HepG2 (cell line): ENCODE measurements around the gene VPREB3. TPM values are rescaled to one million over a fixed set of nuclear protein-coding genes. Genes with fewer than 3 reads are reported as not detected.

Experiments used
- AHR ChIP-seq: IDR thresholded peaks from 2 replicates; pipeline ENCODE4 v1.6.1; 2018; ENCODE audit warnings: missing genetic modification reagents, missing compliant biosample characterization
- ATRX ChIP-seq: sonication (generic); formaldehyde crosslinking; IDR thresholded peaks from 2 replicates; pipeline ENCODE4 v1.4.0; 2020; ENCODE audit warnings: missing genetic modification reagents, borderline replicate concordance
- CCDC6 ChIP-seq: sonication (generic); formaldehyde crosslinking; IDR thresholded peaks from 2 replicates; pipeline ENCODE4 v1.8.1; 2022; ENCODE audit warnings: mild to moderate bottlenecking, missing genetic modification reagents, moderate library complexity
- EEA1 ChIP-seq: sonication (generic); formaldehyde crosslinking; IDR thresholded peaks from 2 replicates; pipeline ENCODE4 v1.5.1; 2020; ENCODE audit warnings: mild to moderate bottlenecking, missing genetic modification reagents, borderline replicate concordance
- FIP1L1 ChIP-seq: fragments of 200-400 bp; formaldehyde crosslinking; IDR thresholded peaks from 2 replicates; pipeline ENCODE4 v1.6.1; 2018; ENCODE audit warnings: low read depth, mild to moderate bottlenecking, low read length, moderate library complexity, borderline replicate concordance; ENCODE audit not compliant: insufficient read depth
- GABPB1 ChIP-seq: IDR thresholded peaks from 2 replicates; pipeline ENCODE4 v1.6.1; 2016; ENCODE audit warnings: mild to moderate bottlenecking, missing genetic modification reagents, moderate library complexity, missing compliant biosample characterization
- GPN1 ChIP-seq: sonication (generic); formaldehyde crosslinking; IDR thresholded peaks from 2 replicates; pipeline ENCODE4 v1.5.1; 2020; ENCODE audit warnings: missing genetic modification reagents, borderline replicate concordance
- MED1 ChIP-seq: sonication (generic); formaldehyde crosslinking; IDR thresholded peaks from 2 replicates; pipeline ENCODE4 v1.4.0; 2020; ENCODE audit warnings: missing genetic modification reagents
- MED13 ChIP-seq: sonication (generic); formaldehyde crosslinking; IDR thresholded peaks from 2 replicates; pipeline ENCODE4 v1.5.0; 2020; ENCODE audit warnings: missing genetic modification reagents
- NCOA1 ChIP-seq: sonication (generic); formaldehyde crosslinking; IDR thresholded peaks from 2 replicates; pipeline ENCODE4 v1.9.0; 2021; ENCODE audit warnings: missing genetic modification reagents
- NFRKB ChIP-seq: fragments of 450-650 bp; IDR thresholded peaks from 2 replicates; pipeline ENCODE4 v1.6.1; 2017
- PLRG1 ChIP-seq: fragments of 450-650 bp; conservative IDR thresholded peaks from 2 replicates; pipeline ENCODE4 v1.6.1; 2016
- SOX5 ChIP-seq: IDR thresholded peaks from 2 replicates; pipeline ENCODE4 v1.6.1; 2016; ENCODE audit warnings: borderline replicate concordance
- TARDBP ChIP-seq: sonication (generic); formaldehyde crosslinking; IDR thresholded peaks from 2 replicates; pipeline ENCODE4 v1.8.0; 2022; ENCODE audit warnings: mild to moderate bottlenecking, missing genetic modification reagents
- ZBTB1 ChIP-seq: sonication (generic); formaldehyde crosslinking; IDR thresholded peaks from 2 replicates; pipeline ENCODE4 v1.4.0; 2020; ENCODE audit warnings: missing genetic modification reagents, borderline replicate concordance
- ZMAT3 ChIP-seq: sonication (generic); formaldehyde crosslinking; conservative IDR thresholded peaks from 2 replicates; pipeline ENCODE4 v1.7.0; 2021; ENCODE audit warnings: missing genetic modification reagents
- ZNF180 ChIP-seq: sonication (generic); formaldehyde crosslinking; IDR thresholded peaks from 2 replicates; pipeline ENCODE4 v1.4.0; 2020; ENCODE audit warnings: low read depth, missing genetic modification reagents, borderline replicate concordance
- ZNF382 ChIP-seq: sonication (generic); formaldehyde crosslinking; IDR thresholded peaks from 2 replicates; pipeline ENCODE4 v1.5.0; 2020; ENCODE audit warnings: missing genetic modification reagents, mild to moderate bottlenecking, borderline replicate concordance
- ZNF431 ChIP-seq: sonication (generic); formaldehyde crosslinking; IDR thresholded peaks from 2 replicates; pipeline ENCODE4 v1.9.0; 2022; ENCODE audit warnings: missing genetic modification reagents, low read depth, mild to moderate bottlenecking, borderline replicate concordance
- ZNF580 ChIP-seq: IDR thresholded peaks from 2 replicates; pipeline ENCODE4 v1.6.1; 2016; ENCODE audit warnings: low read depth, borderline replicate concordance
- ZNF749 ChIP-seq: sonication (generic); formaldehyde crosslinking; IDR thresholded peaks from 2 replicates; pipeline ENCODE4 v1.8.0; 2022; ENCODE audit warnings: mild to moderate bottlenecking, missing genetic modification reagents, moderate library complexity, borderline replicate concordance
- ZSCAN21 ChIP-seq: sonication (generic); formaldehyde crosslinking; IDR thresholded peaks from 2 replicates; pipeline ENCODE4 v1.8.0; 2022; ENCODE audit warnings: mild to moderate bottlenecking, missing genetic modification reagents, moderate library complexity, borderline replicate concordance
- ZSCAN31 ChIP-seq: sonication (generic); formaldehyde crosslinking; IDR thresholded peaks from 2 replicates; pipeline ENCODE4 v1.5.0; 2020; ENCODE audit warnings: low read depth, mild to moderate bottlenecking, missing genetic modification reagents
- polyA plus RNA-seq, 8 experiments: library from polyadenylated mRNA; depleted of rRNA in 3 of 8; stranded (reverse) in 7 of 8; unstranded in 1 of 8; fragments of >200 nt; fragmentation: Illumina TruSeq in 4 of 8; extraction: Trizol in 4 of 8; gene quantifications; 2 replicates each; pipeline versions ENCODE4 v1.2.1 to v1.2.3, GENCODE V29; 2011 to 2016; ENCODE audit warnings: low read depth in 4 of 8, missing spikeins in 1 of 8, mixed read lengths in 1 of 8; ENCODE audit not compliant: insufficient read depth in 1 of 8
- total RNA-seq, 5 experiments: library from RNA; depleted of rRNA; stranded (reverse); fragments of >200 nt; fragmentation: Illumina TruSeq; extraction: Trizol; gene quantifications; 2 replicates each; pipeline ENCODE4 v1.2.3, GENCODE V29; 2016; ENCODE audit warnings: low read depth in 1 of 5
- TF ChIP-seq, protein P1 (sequence below): sonication (generic); formaldehyde crosslinking; IDR thresholded peaks from 2 replicates; pipeline ENCODE4 v1.5.0; 2020; ENCODE audit warnings: missing genetic modification reagents
- TF ChIP-seq, protein P2 (sequence below): sonication (generic); formaldehyde crosslinking; IDR thresholded peaks from 2 replicates; pipeline ENCODE4 v1.4.0; 2020; ENCODE audit warnings: missing genetic modification reagents; ENCODE audit errors: not compliant biosample characterization
- TF ChIP-seq, protein P3 (sequence below): sonication (generic); formaldehyde crosslinking; IDR thresholded peaks from 2 replicates; pipeline ENCODE4 v1.8.1; 2022; ENCODE audit warnings: mild to moderate bottlenecking, missing genetic modification reagents
- TF ChIP-seq, protein P4 (sequence below): sonication (generic); formaldehyde crosslinking; IDR thresholded peaks from 2 replicates; pipeline ENCODE4 v1.4.0; 2020; ENCODE audit warnings: missing genetic modification reagents

Gene VPREB3
- total and polyA plus RNA-seq, 2 of the 13 experiments (the other 11 are each of a cell fraction or from before 2014, with no cell fraction given) = 0.22 TPM; not detected in 1

GRCh38 chr22:23783265-23784150 is 29.3 kb upstream of the VPREB3 start (continued):
- TF ChIP-seq ZNF431 (no peak), SOX5 (CRISPR knock-in tag) (no peak), EEA1 (CRISPR knock-in tag) (no peak), ZSCAN31 (CRISPR knock-in tag) (no peak), ATRX (CRISPR knock-in tag) (no peak), ZMAT3 (CRISPR knock-in tag) (no peak), ZNF180 (CRISPR knock-in tag) (no peak), MED1 (CRISPR knock-in tag) (no peak), NFRKB (no peak), GPN1 (CRISPR knock-in tag) (no peak), ZBTB1 (CRISPR knock-in tag) (no peak), PLRG1 (no peak), ZNF749 (CRISPR knock-in tag) (no peak), TARDBP (CRISPR knock-in tag) (no peak), AHR (CRISPR knock-in tag) (no peak), NCOA1 (CRISPR knock-in tag) (no peak), GABPB1 (CRISPR knock-in tag) (peak; percentile 45; the same call in 1 of the 2 replicates), ZNF580 (no peak), MED13 (CRISPR knock-in tag) (no peak), ZNF382 (CRISPR knock-in tag) (no peak), FIP1L1 (no peak), CCDC6 (CRISPR knock-in tag) (no peak), ZSCAN21 (CRISPR knock-in tag) (no peak)
- TF ChIP-seq, protein P1, sequence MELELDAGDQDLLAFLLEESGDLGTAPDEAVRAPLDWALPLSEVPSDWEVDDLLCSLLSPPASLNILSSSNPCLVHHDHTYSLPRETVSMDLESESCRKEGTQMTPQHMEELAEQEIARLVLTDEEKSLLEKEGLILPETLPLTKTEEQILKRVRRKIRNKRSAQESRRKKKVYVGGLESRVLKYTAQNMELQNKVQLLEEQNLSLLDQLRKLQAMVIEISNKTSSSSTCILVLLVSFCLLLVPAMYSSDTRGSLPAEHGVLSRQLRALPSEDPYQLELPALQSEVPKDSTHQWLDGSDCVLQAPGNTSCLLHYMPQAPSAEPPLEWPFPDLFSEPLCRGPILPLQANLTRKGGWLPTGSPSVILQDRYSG (CRISPR knock-in tag) = no peak
- TF ChIP-seq, protein P2, sequence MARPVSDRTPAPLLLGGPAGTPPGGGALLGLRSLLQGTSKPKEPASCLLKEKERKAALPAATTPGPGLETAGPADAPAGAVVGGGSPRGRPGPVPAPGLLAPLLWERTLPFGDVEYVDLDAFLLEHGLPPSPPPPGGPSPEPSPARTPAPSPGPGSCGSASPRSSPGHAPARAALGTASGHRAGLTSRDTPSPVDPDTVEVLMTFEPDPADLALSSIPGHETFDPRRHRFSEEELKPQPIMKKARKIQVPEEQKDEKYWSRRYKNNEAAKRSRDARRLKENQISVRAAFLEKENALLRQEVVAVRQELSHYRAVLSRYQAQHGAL (CRISPR knock-in tag) = no peak
- TF ChIP-seq, protein P3, sequence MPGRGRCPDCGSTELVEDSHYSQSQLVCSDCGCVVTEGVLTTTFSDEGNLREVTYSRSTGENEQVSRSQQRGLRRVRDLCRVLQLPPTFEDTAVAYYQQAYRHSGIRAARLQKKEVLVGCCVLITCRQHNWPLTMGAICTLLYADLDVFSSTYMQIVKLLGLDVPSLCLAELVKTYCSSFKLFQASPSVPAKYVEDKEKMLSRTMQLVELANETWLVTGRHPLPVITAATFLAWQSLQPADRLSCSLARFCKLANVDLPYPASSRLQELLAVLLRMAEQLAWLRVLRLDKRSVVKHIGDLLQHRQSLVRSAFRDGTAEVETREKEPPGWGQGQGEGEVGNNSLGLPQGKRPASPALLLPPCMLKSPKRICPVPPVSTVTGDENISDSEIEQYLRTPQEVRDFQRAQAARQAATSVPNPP (CRISPR knock-in tag) = no peak
- TF ChIP-seq, protein P4, sequence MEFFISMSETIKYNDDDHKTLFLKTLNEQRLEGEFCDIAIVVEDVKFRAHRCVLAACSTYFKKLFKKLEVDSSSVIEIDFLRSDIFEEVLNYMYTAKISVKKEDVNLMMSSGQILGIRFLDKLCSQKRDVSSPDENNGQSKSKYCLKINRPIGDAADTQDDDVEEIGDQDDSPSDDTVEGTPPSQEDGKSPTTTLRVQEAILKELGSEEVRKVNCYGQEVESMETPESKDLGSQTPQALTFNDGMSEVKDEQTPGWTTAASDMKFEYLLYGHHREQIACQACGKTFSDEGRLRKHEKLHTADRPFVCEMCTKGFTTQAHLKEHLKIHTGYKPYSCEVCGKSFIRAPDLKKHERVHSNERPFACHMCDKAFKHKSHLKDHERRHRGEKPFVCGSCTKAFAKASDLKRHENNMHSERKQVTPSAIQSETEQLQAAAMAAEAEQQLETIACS (CRISPR knock-in tag) = no peak; the same call in 1 of the 2 replicates
